ENCODE data around the gene PFKFB4. TPM values are rescaled to one million over a fixed set of nuclear protein-coding genes. Genes with fewer than 3 reads are reported as not detected.

PFKFB4 gene
- total RNA-seq, 1 experiment from 2014 or later, result 12.3 TPM

GRCh38 chr3:48555949-48556795 is 431 bp downstream of the PFKFB4 start:
- H2BK15ac ChIP-seq (ENCODE audit: low read depth, low read length), result no peak overlapping the region
- no peak overlapping the region for H2AFZ ChIP-seq (ENCODE audit: low read length)
- H3K9ac ChIP-seq (ENCODE audit: extremely low read depth, insufficient read length, low read length), result peak overlapping the region; percentile 36
- no peak overlapping the region for H2BK12ac ChIP-seq (ENCODE audit: insufficient read length, low read depth, low read length)
- H4K8ac ChIP-seq (replicated peaks; ENCODE audit: insufficient read length, low read depth, low read length), result no peak overlapping the region
- peaks cover 0 to 23% (median 10%) of the 10 kb centered on the region in 3 experiments; a peak in 6 of 7 replicates for H3K36me3 Mint-ChIP-seq (ENCODE audit: insufficient read depth in 1 of 3, low read depth in 3 of 3)
- no peaks in the 10 kb centered on the region for H3K9me3 ChIP-seq (ENCODE audit: control insufficient read depth, low read depth, low read length)
- no peaks in the 10 kb centered on the region for H3K27me3 ChIP-seq (ENCODE audit: insufficient read depth, low read length)
- H3K27me3 Mint-ChIP-seq (ENCODE audit: low read depth), result peaks cover under 1% of the 10 kb centered on the region; the same call in 1 of the 2 replicates
- H3K4me1 ChIP-seq (ENCODE audit: insufficient read depth, low read length), result peaks cover 14% of the 10 kb centered on the region; the same call in 1 of the 2 replicates
- no peak overlapping the region for H4K91ac ChIP-seq (ENCODE audit: insufficient read length, low read depth, low read length)
- peak overlapping the region; percentile 51 for H3K4me2 ChIP-seq (ENCODE audit: insufficient read depth, insufficient read length, low read length)
- H3K14ac ChIP-seq (ENCODE audit: insufficient read depth, low read length), result no peak overlapping the region; the same call in 1 of the 2 replicates
- H2BK120ac ChIP-seq (ENCODE audit: low read depth, low read length, poor library complexity, severe bottlenecking), result no peak overlapping the region
- H3K79me2 ChIP-seq (ENCODE audit: insufficient read depth, low read length), result peaks cover 2% of the 10 kb centered on the region; the same call in 1 of the 2 replicates
- no peak overlapping the region for H2BK20ac ChIP-seq (ENCODE audit: low read depth, low read length, poor library complexity, severe bottlenecking)
- WGBS (ENCODE audit: extremely low coverage, insufficient read length, low lambda C conversion rate), result no CpG with 5 or more reads among the region's 29 CpGs
- no peaks in the 10 kb centered on the region for H3K79me1 ChIP-seq (ENCODE audit: insufficient read depth, low read depth, low read length, poor library complexity, severe bottlenecking)
- no peak overlapping the region for H3K23ac ChIP-seq (ENCODE audit: insufficient read length, low read depth, low read length)
- no peaks in the 10 kb centered on the region for H3K9me3 Mint-ChIP-seq
- peak overlapping the region in 1 of 3 experiments; percentile 77; a peak in 3 of 7 replicates for H3K27ac Mint-ChIP-seq
- no peak for TF ChIP-seq CTCF (conservative IDR thresholded peaks at IDR 0.05)
- H3K27ac ChIP-seq (ENCODE audit: insufficient read length, low read depth, low read length), result no peak overlapping the region
- H3K23me2 ChIP-seq (ENCODE audit: insufficient read length, low read depth, low read length, poor library complexity, severe bottlenecking), result peaks cover 7% of the 10 kb centered on the region
- no peak overlapping the region for H2BK5ac ChIP-seq (ENCODE audit: insufficient read length, low read length)
- DNase-seq, result no peak
- no peaks in the 10 kb centered on the region for H4K20me1 ChIP-seq (ENCODE audit: control insufficient read depth, insufficient read depth, insufficient read length)
- H3K4me3 Mint-ChIP-seq, result peak overlapping the region; percentile 83 to 90
- peaks cover 53 to 65% of the 10 kb centered on the region in 2 experiments for H3K4me1 Mint-ChIP-seq
- H3K56ac ChIP-seq (ENCODE audit: insufficient read length, low read depth, low read length), result no peak overlapping the region
- no peak overlapping the region for H3K18ac ChIP-seq (ENCODE audit: insufficient read length, low read depth, low read length)
- no peak overlapping the region for H3T11ph ChIP-seq (ENCODE audit: low read length)
- H2AK5ac ChIP-seq (ENCODE audit: insufficient read length, low read length), result no peak overlapping the region
- H4K5ac ChIP-seq (ENCODE audit: insufficient read length, low read depth, low read length), result no peak overlapping the region
- H3K4ac ChIP-seq (ENCODE audit: low read depth, low read length), result no peak overlapping the region
